ENCODE data around the gene LZTR1.

DNA sequence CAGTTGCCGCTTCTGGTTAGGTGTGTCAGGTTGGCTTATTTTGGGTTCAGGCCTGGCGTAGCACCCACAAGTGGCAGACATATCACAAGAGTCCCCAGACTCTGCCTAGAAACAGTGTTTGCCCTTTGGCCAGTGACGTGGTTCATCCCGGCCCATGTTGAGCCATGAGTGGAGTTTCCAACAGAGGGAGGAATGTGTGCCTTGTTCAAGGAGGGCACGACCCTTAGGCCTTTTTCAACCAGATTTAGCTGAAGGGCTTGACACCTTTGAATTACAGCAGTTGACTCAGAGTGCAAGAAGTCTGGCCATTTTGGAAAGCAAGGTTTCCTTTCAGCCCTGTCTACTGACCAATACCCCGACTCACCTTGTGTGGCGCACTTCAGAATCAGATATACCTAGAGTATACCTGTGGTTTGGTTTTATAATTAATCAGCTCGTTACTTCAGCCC is 30.1 kb upstream of the LZTR1 start:
- TF ChIP-seq EZH2 (IDR thresholded peaks at IDR 0.05; ENCODE audit: insufficient read depth, poor library complexity, severe bottlenecking): no peak
- no peak for TF ChIP-seq EZH2phosphoT487 (IDR thresholded peaks at IDR 0.05; ENCODE audit: insufficient read depth, low read depth)

Data from GM23248 (cell line).